SK-N-SH treated with all-trans-retinoic acid at 6 μM for 48 hours (cell line): ENCODE data around the gene ATP5F1E.

Experiments used
- BACH2 ChIP-seq: fragments of 250-450 bp; sonication (Bioruptor Pico); IDR thresholded peaks from 2 replicates; pipeline ENCODE4 v1.9.0; 2021; ENCODE audit warnings: mild to moderate bottlenecking, borderline replicate concordance
- CREB5 ChIP-seq: fragments of 250-450 bp; sonication (Bioruptor Pico); IDR thresholded peaks from 2 replicates; pipeline ENCODE4 v1.5.1; 2020; ENCODE audit warnings: low read depth, mild to moderate bottlenecking, moderate library complexity
- GLIS3 ChIP-seq: fragments of 250-450 bp; sonication (Bioruptor Pico); IDR thresholded peaks from 2 replicates; pipeline ENCODE4 v1.5.0; 2020; ENCODE audit warnings: mild to moderate bottlenecking, moderate library complexity
- PATZ1 ChIP-seq: fragments of 250-450 bp; sonication (Bioruptor Pico); IDR thresholded peaks from 2 replicates; pipeline ENCODE4 v1.8.0; 2020; ENCODE audit warnings: mild to moderate bottlenecking, moderate library complexity, borderline replicate concordance
- POU6F1 ChIP-seq: fragments of 250-450 bp; sonication (Bioruptor Pico); IDR thresholded peaks from 2 replicates; pipeline ENCODE4 v1.8.0; 2021; ENCODE audit warnings: low read depth, mild to moderate bottlenecking, moderate library complexity, borderline replicate concordance
- RARB ChIP-seq: fragments of 250-450 bp; sonication (Bioruptor Pico); IDR thresholded peaks from 2 replicates; pipeline ENCODE4 v1.8.0; 2021; ENCODE audit warnings: mild to moderate bottlenecking, moderate library complexity
- SNAI2 ChIP-seq: fragments of 250-450 bp; sonication (Bioruptor Pico); IDR thresholded peaks from 2 replicates; pipeline ENCODE4 v1.5.0; 2020; ENCODE audit warnings: mild to moderate bottlenecking, moderate library complexity
- TCF4 ChIP-seq: fragments of 250-450 bp; sonication (Bioruptor Pico); IDR thresholded peaks from 2 replicates; pipeline ENCODE4 v1.8.0; 2021; ENCODE audit warnings: mild to moderate bottlenecking, moderate library complexity, borderline replicate concordance
- TOX ChIP-seq: fragments of 250-450 bp; sonication (Bioruptor Pico); IDR thresholded peaks from 2 replicates; pipeline ENCODE4 v1.8.0; 2021; ENCODE audit warnings: mild to moderate bottlenecking, moderate library complexity, borderline replicate concordance
- ZC3H10 ChIP-seq: fragments of 250-450 bp; sonication (Bioruptor Pico); IDR thresholded peaks from 2 replicates; pipeline ENCODE4 v1.5.1; 2021; ENCODE audit warnings: mild to moderate bottlenecking, moderate library complexity
- ZFP3 ChIP-seq: fragments of 250-450 bp; sonication (Bioruptor Pico); IDR thresholded peaks from 2 replicates; pipeline ENCODE4 v1.5.0; 2020; ENCODE audit warnings: mild to moderate bottlenecking, moderate library complexity
- ZFP30 ChIP-seq: fragments of 450-650 bp; formaldehyde crosslinking; IDR thresholded peaks from 2 replicates; pipeline ENCODE4 v1.5.0; 2022; ENCODE audit warnings: mild to moderate bottlenecking, moderate library complexity

- no peak for TF ChIP-seq PATZ1 (CRISPR knock-in tag)
- no peak for TF ChIP-seq SNAI2 (CRISPR knock-in tag)
- no peak for TF ChIP-seq ZC3H10 (CRISPR knock-in tag)
- no peak for TF ChIP-seq BACH2
- no peak for TF ChIP-seq GLIS3 (CRISPR knock-in tag)
- TF ChIP-seq ZFP30 (CRISPR knock-in tag) = no peak
- no peak for TF ChIP-seq TOX (CRISPR knock-in tag)
- no peak for TF ChIP-seq POU6F1 (CRISPR knock-in tag)
- TF ChIP-seq ZFP3 (CRISPR knock-in tag) = no peak
- TF ChIP-seq CREB5 = no peak
- TF ChIP-seq TCF4 (CRISPR knock-in tag) = no peak
- TF ChIP-seq RARB = no peak
Observed at GRCh38 chr20:58988565-58988882, 43.6 kb downstream of the ATP5F1E start.
